Heart right ventricle (tissue), 16 donors: ENCODE measurements around the gene RPP30. TPM values are rescaled to one million over a fixed set of nuclear protein-coding genes. Genes with fewer than 3 reads are reported as not detected.

Experiments
- ATAC-seq, 8 donors: fragments of 200-7000 bp; cut with Tn5 transposase; one replicate each; pipeline ENCODE4 v1.9.1; 2020; ENCODE audit warnings: mild to moderate bottlenecking in 8 of 8, moderate library complexity in 8 of 8, moderate number of reproducible peaks in 1 of 8
- DNase-seq, 2 donors: peaks; one replicate each; pipeline ENCODE4 v3.0.0-alpha.2; 2020
- H3K27ac ChIP-seq, 10 donors: fragments of 200-600 bp; sonication (generic) in 2 of 10; one replicate each; pipeline versions ENCODE4 v1.5.0 to v1.8.0; 2020 to 2022; ENCODE audit warnings: mild to moderate bottlenecking in 3 of 10
- H3K27me3 ChIP-seq, 7 donors: fragments of 200-600 bp; one replicate each; pipeline ENCODE4 v1.8.0; 2021 to 2022; ENCODE audit warnings: mild to moderate bottlenecking in 2 of 7
- H3K36me3 ChIP-seq, 9 donors: fragments of 200-600 bp; sonication (generic) in 1 of 9; one replicate each; pipeline versions ENCODE4 v1.5.0 to v1.8.0; 2020 to 2022; ENCODE audit warnings: mild to moderate bottlenecking in 2 of 9
- H3K4me1 ChIP-seq, 9 donors: fragments of 200-600 bp; sonication (generic) in 1 of 9; one replicate each; pipeline versions ENCODE4 v1.5.0 to v1.8.0; 2020 to 2022; ENCODE audit warnings: mild to moderate bottlenecking in 4 of 9
- H3K4me3 ChIP-seq, 10 donors: fragments of 200-600 bp; sonication (generic) in 2 of 10; one replicate each; pipeline versions ENCODE4 v1.5.0 to v1.8.0; 2020 to 2022; ENCODE audit warnings: mild to moderate bottlenecking in 7 of 10, moderate library complexity in 2 of 10
- H3K9me3 ChIP-seq, 11 donors: fragments of 200-600 bp in 10 of 11; sonication (generic) in 2 of 11; one replicate each; pipeline versions ENCODE4 v1.5.0 to v1.8.0; 2013 to 2022; ENCODE audit warnings: mild to moderate bottlenecking in 2 of 11, control low read depth in 1 of 11, moderate library complexity in 1 of 11
- WGBS, 2 donors: extraction: QIAGEN DNeasy Blood & Tissue Kit; methylation state at CpG; one replicate each; pipeline ENCODE4 v1.1.7; 2013; ENCODE audit warnings: inconsistent platforms in 1 of 2; 5-methylcytosine and 5-hydroxymethylcytosine counted together
- intact Hi-C, 10 donors: fragments of 100-400 bp; cut with DNase I; formaldehyde crosslinking; loops; one replicate each; pipeline versions ENCODE4 v1.11.1 to v1.14.2; 2022
- polyA plus RNA-seq, 2 donors: library from polyadenylated mRNA; stranded (reverse); fragments of 200-250 nt; gene quantifications; one replicate each; pipeline ENCODE4 v1.2.3, GENCODE V29; 2013
- total RNA-seq, 10 donors: library from RNA; stranded (reverse); fragmentation: NEBNext Ultra II Directional in 3 of 10; extraction: Animal tissue kit (Norgen Biotek cat#: 25700) in 3 of 10; gene quantifications; one replicate each; pipeline versions ENCODE4 v1.2.1 to v1.2.4, GENCODE V29; 2021 to 2023
- TF ChIP-seq, protein P1 (sequence below), 9 donors: fragments of 200-600 bp; sonication (generic) in 2 of 9; IDR thresholded peaks; one replicate each; pipeline versions ENCODE4 v1.5.0 to v1.8.0; 2021 to 2022; ENCODE audit warnings: antibody characterized with exemption in 9 of 9, mild to moderate bottlenecking in 5 of 9, moderate library complexity in 1 of 9
- donor health status: Arrhythmogenic right ventricular cardiomyopathy.
- donor health status: ischemic (EF 13 %, LVEDD 7.1; RV severe dilation, severe dysfunction).
- donor health status: healthy with polysubstance abuse.
- donor health status: DM: no; HTN: yes; CAD: no.
- donor health status: DM: no; HTN: no; CAD: no.
- donor health status: ischemic (EF 25% LVEDD 6.9; RV normal size, moderate dysfunction).
- donor health status: ischemic (EF 25% LVEDD 5.7; RV mildly dilated, moderate dysfunction).
- donor health status: healthy.
- donor health status: DM: yes; HTN: yes; CAD: no.
- donor health status: Ischemic cardiomyopathy.
- donor health status: ischemic (EF 35%, LVEDD 5.7; RV mildly dilated, moderate dysfunction).
- donor health status: nonischemic (EF 11% LVEDD 7.7; RV severe dilation, severe dysfunction).
- donor health status: DM: yes; HTN: yes; CAD: no.
- donor health status: PGD.
- donor health status: ischemic (EF 29% LVEDD 5.4; RV normal size, mild dysfunction).
- donor health status: nonischemic (EF 23%, LVEDD 6.1; RV moderate dilation, normal function).

The RPP30 gene
- total and polyA plus RNA-seq, 12 donors: 27.9 to 41.8 (median 33.7) TPM

DNA sequence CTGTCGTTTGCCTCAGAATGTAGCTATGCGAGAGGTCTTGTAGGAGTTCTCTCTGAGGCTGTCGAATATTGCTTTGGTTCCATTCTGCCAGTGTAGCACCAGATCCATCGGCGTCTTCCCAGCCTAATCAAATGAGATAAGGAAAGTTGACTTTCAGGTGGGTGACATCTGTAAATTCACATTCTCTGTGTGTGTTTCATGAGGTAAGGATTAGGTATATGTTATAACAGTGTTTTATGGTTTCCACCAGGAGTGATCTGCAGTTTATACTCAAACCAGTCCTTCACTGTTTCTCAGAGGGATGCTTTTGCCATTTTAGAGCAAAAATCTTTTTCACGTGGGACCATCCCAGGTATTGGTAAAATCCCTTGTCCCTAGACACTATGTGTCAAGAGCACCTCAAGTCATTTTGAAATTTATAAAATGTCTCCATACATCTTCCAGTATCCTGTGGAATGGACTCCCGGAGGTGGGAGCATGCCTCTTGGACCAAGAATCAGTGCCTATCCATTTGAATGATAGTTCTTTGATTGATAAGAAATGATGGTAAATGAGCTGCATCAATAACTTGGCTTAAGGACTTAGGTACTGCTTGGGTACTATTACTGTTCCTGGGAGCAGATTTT, 41.2 kb downstream of the RPP30 start:
- intact Hi-C loops: loop anchor here in 5 of 10 donors (2.0 to 10.0 kb wide), 3 partner anchors 338 to 342 kb away; no protein-coding TSS in a partner anchor
- Histone ChIP-seq H3K4me1 (peaks cover 0 to 9% (median 0%) of the 10 kb centered on the region in 9 donors), H3K4me3 (no peak overlapping the region), H3K27ac (peak overlapping the region in 3 of 10 donors; percentile 6 to 34 (median 16)), H3K9me3 (no peaks in the 10 kb centered on the region), H3K36me3 (peaks cover 0 to 43% (median 0%) of the 10 kb centered on the region in 9 donors), H3K27me3 (no peaks in the 10 kb centered on the region)
- WGBS, 2 donors: 75 to 78% methylated on average over 7 of the region's 7 CpGs
- ATAC-seq (peak in 6 of 8 donors; percentile 1 to 4 (median 2)), DNase-seq (no peak)
- TF ChIP-seq, protein P1, sequence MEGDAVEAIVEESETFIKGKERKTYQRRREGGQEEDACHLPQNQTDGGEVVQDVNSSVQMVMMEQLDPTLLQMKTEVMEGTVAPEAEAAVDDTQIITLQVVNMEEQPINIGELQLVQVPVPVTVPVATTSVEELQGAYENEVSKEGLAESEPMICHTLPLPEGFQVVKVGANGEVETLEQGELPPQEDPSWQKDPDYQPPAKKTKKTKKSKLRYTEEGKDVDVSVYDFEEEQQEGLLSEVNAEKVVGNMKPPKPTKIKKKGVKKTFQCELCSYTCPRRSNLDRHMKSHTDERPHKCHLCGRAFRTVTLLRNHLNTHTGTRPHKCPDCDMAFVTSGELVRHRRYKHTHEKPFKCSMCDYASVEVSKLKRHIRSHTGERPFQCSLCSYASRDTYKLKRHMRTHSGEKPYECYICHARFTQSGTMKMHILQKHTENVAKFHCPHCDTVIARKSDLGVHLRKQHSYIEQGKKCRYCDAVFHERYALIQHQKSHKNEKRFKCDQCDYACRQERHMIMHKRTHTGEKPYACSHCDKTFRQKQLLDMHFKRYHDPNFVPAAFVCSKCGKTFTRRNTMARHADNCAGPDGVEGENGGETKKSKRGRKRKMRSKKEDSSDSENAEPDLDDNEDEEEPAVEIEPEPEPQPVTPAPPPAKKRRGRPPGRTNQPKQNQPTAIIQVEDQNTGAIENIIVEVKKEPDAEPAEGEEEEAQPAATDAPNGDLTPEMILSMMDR (IDR thresholded peaks at IDR 0.05): no peak

DNA sequence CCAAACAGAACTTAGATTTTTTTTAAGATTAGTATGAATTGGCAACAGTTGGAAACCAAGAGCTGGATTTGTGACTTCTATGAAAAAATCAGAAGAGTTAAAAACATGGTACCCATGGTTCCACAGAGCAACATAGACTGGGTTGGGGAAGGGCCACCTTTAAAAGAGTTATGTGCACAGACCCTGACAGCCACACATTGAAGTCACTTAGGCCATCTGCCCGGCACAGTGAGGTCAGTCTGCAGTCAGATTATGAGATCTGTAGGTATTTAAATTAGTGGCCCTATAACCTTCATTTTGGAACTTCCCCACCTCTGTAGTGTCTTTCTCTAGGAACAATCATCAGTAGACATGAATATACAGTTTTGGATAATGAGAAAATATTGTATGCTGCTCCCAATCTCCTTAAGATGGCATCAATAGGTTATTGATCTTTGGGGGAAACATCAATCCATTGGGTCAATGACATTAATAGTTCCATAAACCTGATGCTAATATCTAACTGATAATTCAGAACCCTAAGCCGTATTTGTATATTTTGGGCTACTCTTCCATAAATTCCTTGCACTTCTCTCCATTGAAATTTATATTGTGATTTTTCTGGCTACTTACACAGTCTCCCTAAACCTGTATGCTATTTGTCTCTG, 42.1 kb downstream of the RPP30 start:
- DNase-seq (no peak), ATAC-seq (no peak)
- no peaks in the 10 kb centered on the region for H3K9me3 ChIP-seq
- no peaks in the 10 kb centered on the region for H3K27me3 ChIP-seq
- intact Hi-C loops: loop anchor here in 5 of 10 donors (2.0 to 10.0 kb wide), 4 partner anchors 55 to 341 kb away; no protein-coding TSS in a partner anchor
- peak overlapping the region in 1 of 10 donors; percentile 91 for H3K27ac ChIP-seq
- WGBS, 2 donors: 74 to 80% methylated on average over 2 of the region's 2 CpGs
- H3K36me3 ChIP-seq: peaks cover 0 to 53% (median 0%) of the 10 kb centered on the region in 9 donors
- TF ChIP-seq, protein P1 (IDR thresholded peaks at IDR 0.05): no peak
- H3K4me1 ChIP-seq: peaks cover 0 to 9% (median 0%) of the 10 kb centered on the region in 9 donors
- H3K4me3 ChIP-seq: no peak overlapping the region

DNA sequence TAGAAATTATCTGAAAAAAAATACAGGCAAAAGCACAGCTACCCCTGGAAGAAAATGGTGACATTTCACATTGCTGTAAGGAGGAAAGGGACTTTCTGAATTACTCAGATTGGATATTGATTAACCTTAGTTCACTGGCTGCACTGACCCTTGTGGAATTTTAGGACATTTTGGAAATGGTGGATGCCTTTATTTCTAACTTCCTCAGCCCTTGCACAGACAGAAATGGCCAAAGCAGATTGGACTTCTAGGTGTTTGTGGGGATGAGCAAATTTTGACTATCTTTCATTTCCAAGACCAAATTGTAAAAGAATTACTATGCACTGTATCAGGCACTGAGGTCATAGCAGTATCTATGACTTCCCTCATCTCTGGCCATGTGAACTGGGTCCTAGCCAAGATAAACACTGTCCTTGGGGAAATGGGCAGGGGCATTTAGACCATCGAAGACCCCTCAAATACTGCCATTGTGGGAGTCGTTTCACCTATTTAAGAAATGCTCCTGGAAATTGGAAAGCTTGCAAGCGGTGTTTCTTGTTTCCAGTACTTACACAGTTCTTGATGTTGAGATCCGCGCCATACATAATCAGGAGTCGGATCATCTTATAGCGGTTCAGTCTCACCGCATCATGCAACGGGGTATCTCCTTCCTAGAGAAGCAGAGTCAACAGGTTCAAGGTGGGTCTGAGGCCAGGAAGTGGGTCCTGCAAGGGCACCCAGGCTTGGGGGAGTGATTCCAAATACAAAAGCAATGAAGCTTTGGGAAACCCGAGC, 43.4 kb downstream of the RPP30 start:
- peaks cover 0 to 53% (median 0%) of the 10 kb centered on the region in 9 donors for H3K36me3 ChIP-seq
- TF ChIP-seq, protein P1 (IDR thresholded peaks at IDR 0.05): no peak
- H3K4me1 ChIP-seq: peaks cover 0 to 9% (median 0%) of the 10 kb centered on the region in 9 donors
- DNase-seq: no peak
- WGBS, 2 donors: 59 to 61% methylated on average over 10 of the region's 10 CpGs
- peak in 1 of 8 donors; percentile 3 for ATAC-seq
- peak overlapping the region in 4 of 10 donors; percentile 9 to 23 (median 16) for H3K4me3 ChIP-seq
- intact Hi-C loops: loop anchor here in 4 of 10 donors (2.0 to 10.0 kb wide), 3 partner anchors 54 to 340 kb away; no protein-coding TSS in a partner anchor
- no peaks in the 10 kb centered on the region for H3K27me3 ChIP-seq
- H3K9me3 ChIP-seq: no peaks in the 10 kb centered on the region
- H3K27ac ChIP-seq: peak overlapping the region in 4 of 10 donors; percentile 43 to 91 (median 66)

DNA sequence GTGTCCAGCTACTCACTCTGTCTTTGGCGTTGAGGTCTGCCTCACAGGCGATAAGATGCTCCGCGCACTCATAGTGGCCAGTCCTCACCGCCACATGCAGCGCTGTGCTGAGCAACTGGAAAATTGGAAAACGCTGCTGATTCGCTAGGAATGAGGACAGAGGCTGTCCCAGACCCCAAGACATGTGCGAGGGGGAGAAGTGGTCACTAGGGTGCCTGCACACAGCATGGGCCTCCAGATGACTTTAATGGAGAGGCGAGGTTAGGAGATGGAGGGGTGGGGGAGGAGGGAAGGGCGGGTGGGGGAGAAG, 43.9 kb downstream of the RPP30 start:
- DNase-seq (no peak), ATAC-seq (peak in 5 of 8 donors; percentile 2 to 25 (median 2))
- WGBS, 2 donors: 50 to 51% methylated on average over 10 to 11 of the region's 11 CpGs
- TF ChIP-seq, protein P1 (IDR thresholded peaks at IDR 0.05): no peak
- Histone ChIP-seq H3K9me3 (no peaks in the 10 kb centered on the region), H3K4me1 (peaks cover 0 to 9% (median 0%) of the 10 kb centered on the region in 9 donors), H3K4me3 (peak overlapping the region in 4 of 10 donors; percentile 9 to 23 (median 16)), H3K27me3 (no peaks in the 10 kb centered on the region), H3K36me3 (peaks cover 0 to 53% (median 0%) of the 10 kb centered on the region in 9 donors), H3K27ac (peak overlapping the region in 5 of 10 donors; percentile 43 to 91 (median 86))
- intact Hi-C loops: loop anchor here in 3 of 10 donors (2.0 to 10.0 kb wide), 3 partner anchors 53 to 339 kb away; no protein-coding TSS in a partner anchor
